HL-60/S4 treated with phorbol 12-myristate 13-acetate at 8.2 ng/mL for 4 days and 3 days (cell line): Measurements from ENCODE around the gene CACNA1I.

Experiments used
- in situ Hi-C: fragments of 300-500 bp; cut with MboI; formaldehyde crosslinking; loops from 2 replicates; pipeline ENCODE4 v1.15.0; 2022; ENCODE audit warnings: low sequenced_read_pairs

The CACNA1I gene

DNA sequence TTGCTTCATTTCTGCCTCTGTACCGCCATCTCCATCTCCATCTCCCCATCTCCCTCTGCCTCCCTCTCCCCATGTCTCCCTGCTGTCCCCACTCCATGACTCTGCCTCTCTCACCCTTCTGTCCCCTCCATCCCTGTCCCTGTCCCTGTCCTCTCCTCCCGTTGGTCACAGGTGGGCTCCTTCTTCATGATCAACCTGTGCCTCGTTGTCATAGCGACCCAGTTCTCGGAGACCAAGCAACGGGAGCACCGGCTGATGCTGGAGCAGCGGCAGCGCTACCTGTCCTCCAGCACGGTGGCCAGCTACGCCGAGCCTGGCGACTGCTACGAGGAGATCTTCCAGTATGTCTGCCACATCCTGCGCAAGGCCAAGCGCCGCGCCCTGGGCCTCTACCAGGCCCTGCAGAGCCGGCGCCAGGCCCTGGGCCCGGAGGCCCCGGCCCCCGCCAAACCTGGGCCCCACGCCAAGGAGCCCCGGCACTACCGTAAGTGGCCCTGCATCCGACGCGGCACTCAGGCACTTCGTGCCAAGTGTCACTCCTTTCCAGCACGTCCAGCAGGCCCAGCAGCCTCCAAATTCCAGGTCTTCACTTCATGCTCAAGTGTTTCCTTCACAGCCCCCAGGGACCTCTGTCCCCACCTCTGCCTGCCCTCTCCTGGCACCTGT is 76.0 kb downstream of the CACNA1I start:
- in situ Hi-C loops = no loop called here

GRCh38 chr22:39647836-39648629 is 77.5 kb downstream of the CACNA1I start:
- in situ Hi-C loops = no loop called here

DNA sequence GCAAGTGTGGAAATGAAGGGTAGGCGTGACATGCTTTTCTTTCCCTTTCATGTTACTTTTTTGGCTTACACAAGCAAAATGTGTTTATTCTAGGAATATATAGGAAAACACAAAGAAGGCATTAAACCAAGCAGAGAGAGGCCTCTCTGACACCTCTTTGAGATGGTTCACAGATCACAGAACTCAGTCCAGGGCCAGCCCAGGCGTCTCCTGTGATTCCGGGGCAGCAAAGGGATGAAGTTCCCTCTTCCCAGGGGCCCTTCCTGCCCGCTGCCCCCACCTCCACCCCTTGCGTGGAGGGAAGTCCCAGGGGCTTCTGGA is 78.0 kb downstream of the CACNA1I start:
- in situ Hi-C loops = no loop called here

- in situ Hi-C loops = no loop called here
Measured at GRCh38 chr22:39649500-39650089, 79.0 kb downstream of the CACNA1I start.

DNA sequence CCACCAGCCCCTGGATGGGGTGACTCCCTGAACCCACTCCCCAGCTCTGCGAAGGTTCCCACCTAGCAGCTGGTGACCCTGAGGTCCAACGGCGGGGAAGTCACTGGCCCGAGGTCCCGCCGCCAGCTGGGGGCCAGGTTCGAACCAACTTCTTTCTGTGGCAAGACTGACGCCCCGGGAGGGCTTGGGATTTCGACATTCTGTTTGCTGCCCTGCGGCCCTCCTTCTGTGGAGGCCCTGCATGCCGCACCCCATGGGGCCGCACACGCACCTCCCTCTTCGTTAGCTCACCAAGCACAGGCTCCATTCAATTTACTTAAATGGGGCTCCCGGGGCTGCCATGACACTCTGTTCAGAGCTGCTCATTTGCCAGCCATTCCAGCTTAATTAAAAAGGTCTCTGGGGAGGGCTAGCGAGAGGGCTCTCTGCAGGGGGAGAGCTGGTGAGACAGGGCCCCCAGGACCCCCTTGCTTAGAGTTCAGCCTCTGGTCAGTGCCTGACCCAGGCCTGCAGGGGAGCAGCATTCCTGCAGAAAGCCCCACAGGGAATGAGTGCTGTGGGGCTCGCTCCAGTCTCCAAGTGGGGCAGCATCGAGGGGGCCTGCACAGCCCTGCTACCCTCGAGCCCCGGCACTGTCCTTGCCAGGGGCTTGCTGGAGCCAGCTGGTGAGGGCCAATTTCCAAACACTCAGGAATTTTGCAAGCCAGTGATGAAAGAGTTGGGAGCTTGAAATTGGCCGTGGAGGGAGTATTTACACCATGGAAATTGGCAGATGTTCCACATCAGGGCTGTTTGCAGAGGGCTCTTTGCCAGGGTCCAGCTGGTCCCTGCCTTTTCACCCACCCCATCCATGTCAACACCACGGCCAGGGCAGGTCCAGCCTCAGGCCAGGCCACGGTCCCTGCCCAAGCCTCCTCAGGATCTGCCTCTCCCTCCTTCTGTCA is 80.8 kb downstream of the CACNA1I start:
- in situ Hi-C loops = no loop called here

DNA sequence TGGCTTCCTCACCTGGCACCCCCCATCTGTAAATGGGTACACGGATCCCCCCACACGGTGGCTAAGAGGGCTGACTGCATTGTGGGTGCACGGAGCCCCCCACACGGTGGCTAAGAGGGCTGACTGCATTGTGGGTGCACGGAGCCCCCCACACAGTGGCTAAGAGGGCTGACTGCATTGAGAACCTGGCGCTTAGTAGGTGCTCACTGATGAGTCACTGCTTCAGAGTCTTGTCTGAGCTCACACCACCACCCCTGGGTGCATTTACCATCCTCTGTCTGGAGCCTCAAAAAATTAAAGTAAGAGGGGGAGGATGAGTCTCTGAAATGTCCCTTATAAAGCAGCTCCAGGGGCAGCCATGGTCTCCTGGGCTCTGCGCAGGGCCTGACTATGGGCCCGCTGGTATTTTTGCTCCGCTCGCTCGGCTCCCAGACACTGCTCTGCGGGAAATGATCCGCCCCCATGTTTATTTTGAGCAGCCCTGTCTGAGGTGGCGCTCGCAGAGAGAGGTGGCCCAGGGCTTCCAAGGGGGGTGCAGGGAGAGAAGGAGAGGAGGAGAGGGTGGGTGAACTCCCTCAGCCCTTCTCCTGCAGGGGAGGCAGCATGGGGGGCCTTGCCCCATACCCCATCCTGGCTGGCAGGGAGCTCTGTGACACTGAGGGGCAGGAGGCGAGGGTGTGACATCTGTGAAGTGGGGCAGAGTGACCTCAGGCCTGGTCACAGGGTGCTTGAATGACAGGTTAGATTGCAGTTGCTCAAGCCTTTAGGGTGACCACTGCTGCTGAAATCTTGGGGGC is 82.6 kb downstream of the CACNA1I start:
- in situ Hi-C loops = no loop called here

GRCh38 chr22:39653787-39654077 is 83.2 kb downstream of the CACNA1I start:
- in situ Hi-C loops = no loop called here

- in situ Hi-C loops = no loop called here
Measured at GRCh38 chr22:39654131-39654926, 83.8 kb downstream of the CACNA1I start.

DNA sequence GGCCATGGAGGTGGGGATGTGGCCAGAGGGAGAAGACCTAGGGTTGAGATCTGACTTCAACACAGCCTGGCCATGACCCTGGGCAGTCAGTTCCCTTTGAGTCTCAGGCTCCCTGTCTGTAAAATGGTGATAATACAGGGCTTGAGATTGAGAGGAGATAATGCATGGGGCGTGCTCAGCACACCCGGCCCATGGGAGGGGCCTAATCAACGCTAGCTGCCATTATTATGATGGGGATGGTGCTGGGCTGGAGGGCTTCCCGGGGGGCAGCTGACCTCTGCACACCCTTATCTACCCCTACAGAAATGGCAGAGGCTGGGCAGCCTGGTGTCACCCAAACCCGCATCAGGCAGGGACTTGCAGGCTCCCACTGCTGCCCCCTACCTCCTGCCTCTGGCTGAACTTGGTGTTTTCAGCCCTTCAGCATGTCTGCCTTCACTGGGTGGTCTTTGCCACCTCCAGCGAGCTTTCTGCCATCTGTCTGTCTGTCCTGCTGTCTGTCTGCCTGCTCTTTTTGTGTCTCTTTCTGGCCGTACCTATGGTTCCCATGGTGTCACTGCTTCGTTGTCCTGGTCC is 84.5 kb downstream of the CACNA1I start:
- in situ Hi-C loops = no loop called here

DNA sequence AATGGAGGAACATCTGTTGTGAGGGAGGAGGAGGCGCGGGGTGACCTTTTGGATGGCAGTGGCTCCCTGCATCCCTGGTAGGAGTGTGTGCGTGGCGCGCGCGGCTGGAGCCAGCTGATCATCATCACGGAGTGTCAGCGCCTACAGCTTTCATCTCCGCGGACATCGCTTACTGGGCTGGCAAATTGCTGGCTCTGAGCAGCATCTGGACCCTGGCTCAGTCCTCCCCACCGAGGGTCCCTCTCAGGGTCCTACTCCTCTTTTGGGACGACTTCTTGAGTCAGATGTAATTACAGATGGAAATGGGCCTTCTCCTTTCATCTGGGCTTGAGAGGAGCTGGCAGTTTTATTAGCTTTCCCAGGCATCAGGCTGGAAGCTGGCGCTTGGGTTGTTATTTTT is 85.3 kb downstream of the CACNA1I start:
- in situ Hi-C loops = no loop called here

- in situ Hi-C loops = no loop called here
Measured at GRCh38 chr22:39656495-39657490, 86.2 kb downstream of the CACNA1I start.

GRCh38 chr22:39658367-39658766 is 87.8 kb downstream of the CACNA1I start:
- in situ Hi-C loops = no loop called here

GRCh38 chr22:39658806-39659463 is 88.4 kb downstream of the CACNA1I start:
- in situ Hi-C loops = no loop called here

GRCh38 chr22:39661501-39661841 is 90.9 kb downstream of the CACNA1I start:
- in situ Hi-C loops = no loop called here

DNA sequence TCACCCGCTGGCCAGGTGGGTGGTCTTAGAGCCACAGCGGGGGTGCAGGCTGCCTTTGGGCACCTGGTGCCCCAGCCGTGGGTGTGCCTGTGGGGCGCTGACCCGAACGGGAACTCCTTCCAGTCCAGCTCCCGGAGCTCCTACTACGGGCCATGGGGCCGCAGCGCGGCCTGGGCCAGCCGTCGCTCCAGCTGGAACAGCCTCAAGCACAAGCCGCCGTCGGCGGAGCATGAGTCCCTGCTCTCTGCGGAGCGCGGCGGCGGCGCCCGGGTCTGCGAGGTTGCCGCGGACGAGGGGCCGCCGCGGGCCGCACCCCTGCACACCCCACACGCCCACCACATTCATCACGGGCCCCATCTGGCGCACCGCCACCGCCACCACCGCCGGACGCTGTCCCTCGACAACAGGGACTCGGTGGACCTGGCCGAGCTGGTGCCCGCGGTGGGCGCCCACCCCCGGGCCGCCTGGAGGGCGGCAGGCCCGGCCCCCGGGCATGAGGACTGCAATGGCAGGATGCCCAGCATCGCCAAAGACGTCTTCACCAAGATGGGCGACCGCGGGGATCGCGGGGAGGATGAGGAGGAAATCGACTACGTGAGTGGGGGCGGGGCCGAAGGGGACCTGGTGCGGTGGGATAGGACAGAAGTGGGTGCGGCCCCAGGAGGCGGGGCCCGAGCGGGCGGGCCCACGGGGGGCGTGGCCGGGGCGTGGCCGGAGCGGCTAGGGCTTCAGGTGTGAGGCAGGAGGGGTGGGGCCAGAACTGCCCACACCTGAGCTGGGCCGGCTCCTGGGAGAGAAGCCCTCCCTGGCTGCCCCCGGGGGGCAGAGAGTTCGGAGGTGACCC is 91.5 kb downstream of the CACNA1I start:
- in situ Hi-C loops = no loop called here

GRCh38 chr22:39662686-39663052 is 92.1 kb downstream of the CACNA1I start:
- in situ Hi-C loops = no loop called here

DNA sequence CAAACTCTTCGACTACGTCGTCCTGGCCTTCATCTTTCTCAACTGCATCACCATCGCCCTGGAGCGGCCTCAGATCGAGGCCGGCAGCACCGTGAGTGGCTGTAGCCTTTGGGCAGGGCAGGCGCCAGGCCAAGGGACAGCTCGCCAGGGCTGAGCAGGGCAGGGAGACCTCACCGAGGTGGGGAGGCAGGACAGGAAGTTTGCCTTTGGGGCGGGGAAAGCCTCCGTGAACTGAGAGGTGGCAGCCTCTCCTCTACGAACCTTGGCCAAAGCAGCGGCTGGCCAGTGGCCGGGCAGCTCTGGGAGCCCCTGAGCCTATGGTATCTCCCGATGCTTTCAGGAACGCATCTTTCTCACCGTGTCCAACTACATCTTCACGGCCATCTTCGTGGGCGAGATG is 93.2 kb downstream of the CACNA1I start:
- in situ Hi-C loops = no loop called here
